Prostate gland (tissue), 2 donors: Measurements from ENCODE around the gene NCOR1. TPM values are rescaled to one million over a fixed set of nuclear protein-coding genes. Genes with fewer than 3 reads are reported as not detected.

Source experiments
- DNase-seq: peaks from one replicate; pipeline ENCODE4 v3.0.0-alpha.2; 2019; ENCODE audit warnings: low spot score
- H3K27ac ChIP-seq, 2 donors: fragments of 200-600 bp; sonication (generic); 2 replicates each; pipeline ENCODE4 v1.5.1; 2017 to 2019
- H3K27me3 ChIP-seq: fragments of 200-600 bp; sonication (generic); replicated peaks from 2 replicates; pipeline ENCODE4 v1.5.1; 2019; ENCODE audit not compliant: insufficient read depth
- H3K36me3 ChIP-seq, 2 donors: fragments of 200-600 bp; sonication (generic); 1 replicate in 1 of 2; 2 replicates in 1 of 2; pipeline versions ENCODE4 v1.5.1 to v1.8.1; 2017 to 2019
- H3K4me1 ChIP-seq: fragments of 200-600 bp; sonication (generic); replicated peaks from 2 replicates; pipeline ENCODE4 v1.5.1; 2019
- H3K4me3 ChIP-seq, 2 donors: fragments of 200-600 bp; sonication (generic); 2 replicates each; pipeline ENCODE4 v1.5.1; 2017 to 2019
- H3K9me3 ChIP-seq: fragments of 200-600 bp; sonication (generic); 2 replicates; pipeline ENCODE4 v1.5.1; 2017
- CTCF ChIP-seq, 4 experiments: fragments of 200-600 bp in 2 of 4; fragments of 450-650 bp in 2 of 4; sonication (generic) in 2 of 4; IDR thresholded peaks; 1 replicate in 3 of 4; 2 replicates in 1 of 4; pipeline ENCODE4 v1.5.1; 2016 to 2019; ENCODE audit warnings: antibody characterized with exemption in 4 of 4, mild to moderate bottlenecking in 2 of 4, moderate library complexity in 2 of 4
- POLR2A ChIP-seq: fragments of 450-650 bp; IDR thresholded peaks from one replicate; pipeline ENCODE4 v1.6.1; 2016; ENCODE audit warnings: antibody characterized with exemption, mild to moderate bottlenecking
- POLR2AphosphoS5 ChIP-seq: sonication (generic); formaldehyde crosslinking; IDR thresholded peaks from one replicate; pipeline ENCODE4 v1.6.1; 2017; ENCODE audit warnings: antibody characterized with exemption
- WGBS: methylation state at CpG from one replicate; pipeline ENCODE4 v1.1.5; 2018; 5-methylcytosine and 5-hydroxymethylcytosine counted together
- intact Hi-C: fragments of 100-400 bp; cut with DNase I; formaldehyde crosslinking; loops from one replicate; pipeline ENCODE4 v1.14.2; 2022
- total RNA-seq, 2 donors: library from RNA; depleted of rRNA; stranded (reverse); fragments of >200 nt; gene quantifications; one replicate each; pipeline ENCODE4 v1.1.0, GENCODE V29; 2016

Gene NCOR1
- total RNA-seq, 2 donors from 2014 or later, result 123 to 209 TPM

GRCh38 chr17:16081507-16082087 lies 133.7 kb downstream of the NCOR1 start:
- Histone ChIP-seq H3K4me1 (no peaks in the 10 kb centered on the region), H3K9me3 (no peaks in the 10 kb centered on the region), H3K4me3 (no peak overlapping the region), H3K27ac (no peak overlapping the region), H3K36me3 (peaks cover 0 to 9% of the 10 kb centered on the region in 2 donors), H3K27me3 (no peaks in the 10 kb centered on the region)
- intact Hi-C loops, result no loop called here
- whole genome bisulfite sequencing, result 100% methylated on average over 1 of the region's 1 CpG
- DNase-seq, result no peak
- TF ChIP-seq POLR2A (no peak), CTCF (IDR thresholded peaks at IDR 0.05) (no peak), POLR2AphosphoS5 (no peak)

- no peak for DNase-seq
- Histone ChIP-seq H3K36me3 (peaks cover 0 to 9% of the 10 kb centered on the region in 2 donors), H3K4me3 (no peak overlapping the region), H3K27ac (no peak overlapping the region), H3K4me1 (no peaks in the 10 kb centered on the region), H3K9me3 (no peaks in the 10 kb centered on the region), H3K27me3 (no peaks in the 10 kb centered on the region)
- WGBS, result 76% methylated on average over 4 of the region's 4 CpGs
- intact Hi-C loops, result no loop called here
- TF ChIP-seq POLR2AphosphoS5 (no peak), CTCF (IDR thresholded peaks at IDR 0.05) (no peak), POLR2A (no peak)
Observed at GRCh38 chr17:16080366-16080765, 135.0 kb downstream of the NCOR1 start.

GRCh38 chr17:16075949-16076348 lies 139.4 kb downstream of the NCOR1 start:
- H3K4me3 ChIP-seq, result no peak overlapping the region
- H3K36me3 ChIP-seq, result peaks cover 0 to 6% of the 10 kb centered on the region in 2 donors
- no peaks in the 10 kb centered on the region for H3K27me3 ChIP-seq
- H3K4me1 ChIP-seq, result no peaks in the 10 kb centered on the region
- TF ChIP-seq POLR2AphosphoS5 (no peak), CTCF (IDR thresholded peaks at IDR 0.05) (no peak), POLR2A (no peak)
- intact Hi-C loops, result no loop called here
- 93% methylated on average over 5 of the region's 5 CpGs for WGBS
- DNase-seq, result no peak
- H3K27ac ChIP-seq, result no peak overlapping the region
- no peaks in the 10 kb centered on the region for H3K9me3 ChIP-seq

- H3K27me3 ChIP-seq, result no peaks in the 10 kb centered on the region
- TF ChIP-seq POLR2A (no peak), CTCF (IDR thresholded peaks at IDR 0.05) (no peak), POLR2AphosphoS5 (no peak)
- 94% methylated on average over 3 of the region's 3 CpGs for WGBS
- H3K36me3 ChIP-seq, result peaks cover 0 to 2% of the 10 kb centered on the region in 2 donors
- H3K4me3 ChIP-seq, result no peak overlapping the region
- H3K27ac ChIP-seq, result no peak overlapping the region
- H3K9me3 ChIP-seq, result no peaks in the 10 kb centered on the region
- DNase-seq, result no peak
- H3K4me1 ChIP-seq, result no peaks in the 10 kb centered on the region
- intact Hi-C loops, result no loop called here
Observed at GRCh38 chr17:16074423-16074822, 140.9 kb downstream of the NCOR1 start.

GRCh38 chr17:16073845-16074244 lies 141.5 kb downstream of the NCOR1 start:
- no peaks in the 10 kb centered on the region for H3K4me1 ChIP-seq
- no peaks in the 10 kb centered on the region for H3K9me3 ChIP-seq
- no peaks in the 10 kb centered on the region for H3K36me3 ChIP-seq
- no peak for DNase-seq
- intact Hi-C loops, result no loop called here
- WGBS, result 78% methylated on average over 4 of the region's 4 CpGs
- no peak overlapping the region for H3K27ac ChIP-seq
- no peak overlapping the region for H3K4me3 ChIP-seq
- TF ChIP-seq POLR2A, result no peak
- TF ChIP-seq POLR2AphosphoS5, result no peak
- TF ChIP-seq CTCF (IDR thresholded peaks at IDR 0.05), result no peak
- no peaks in the 10 kb centered on the region for H3K27me3 ChIP-seq
